GM12878 (cell line): ENCODE measurements around the gene IGF2BP1.

Source experiments
- CBFB ChIP-seq: IDR thresholded peaks from 2 replicates; pipeline ENCODE4 v1.6.1; 2016; ENCODE audit warnings: antibody characterized with exemption, low read depth
- CTCF ChIP-seq, 3 experiments: IDR thresholded peaks in 2 of 3; conservative IDR thresholded peaks in 1 of 3; 2 replicates each; pipeline ENCODE4 v1.5.1; 2011; ENCODE audit warnings: low read depth in 3 of 3, low read length in 3 of 3, mild to moderate bottlenecking in 3 of 3, control low read depth in 2 of 3, moderate library complexity in 2 of 3, inconsistent platforms in 1 of 3, mixed read lengths in 1 of 3; ENCODE audit not compliant: control insufficient read depth in 2 of 3, insufficient read depth in 1 of 3; ENCODE audit errors: extremely low read depth in 1 of 3
- CUX1 ChIP-seq: IDR thresholded peaks from 2 replicates; pipeline ENCODE4 v1.6.1; 2012; ENCODE audit warnings: improper control_type of control experiment, low read depth, low read length; ENCODE audit not compliant: insufficient replicate concordance
- ESRRA ChIP-seq: IDR thresholded peaks from 2 replicates; pipeline ENCODE4 v1.6.1; 2012; ENCODE audit warnings: mild to moderate bottlenecking, low read length, improper control_type of control experiment
- EZH2 ChIP-seq: IDR thresholded peaks from 2 replicates; pipeline ENCODE4 v1.6.1; 2012; ENCODE audit warnings: low read depth, mild to moderate bottlenecking, control low read depth, inconsistent platforms, low read length, borderline replicate concordance; ENCODE audit not compliant: control insufficient read depth
- HDAC6 ChIP-seq: fragments of 200-600 bp; sonication (generic); IDR thresholded peaks from one replicate; pipeline ENCODE4 v1.8.0; 2017; ENCODE audit warnings: antibody characterized with exemption; ENCODE audit not compliant: unreplicated experiment
- KDM1A ChIP-seq: fragments of 200-600 bp; sonication (generic); IDR thresholded peaks from 2 replicates; pipeline ENCODE4 v1.6.1; 2016; ENCODE audit warnings: borderline replicate concordance
- POLR2A ChIP-seq: IDR thresholded peaks from 2 replicates; pipeline ENCODE4 v1.6.1; 2011; ENCODE audit warnings: low read depth, mild to moderate bottlenecking, low read length
- RCOR1 ChIP-seq: conservative IDR thresholded peaks from 2 replicates; pipeline ENCODE4 v1.6.1; 2012; ENCODE audit warnings: low read depth, low read length, improper control_type of control experiment
- SP1 ChIP-seq: IDR thresholded peaks from one replicate; pipeline ENCODE4 v1.6.1; 2011; ENCODE audit warnings: low read depth, low read length
- SPI1 ChIP-seq: IDR thresholded peaks from 2 replicates; pipeline ENCODE4 v1.6.1; 2011; ENCODE audit warnings: low read depth, mild to moderate bottlenecking, low read length, moderate library complexity, borderline replicate concordance; ENCODE audit not compliant: insufficient read depth
- SRF ChIP-seq, 2 experiments: IDR thresholded peaks; 2 replicates each; pipeline ENCODE4 v1.6.1; 2011; ENCODE audit warnings: low read depth in 2 of 2, low read length in 2 of 2, mild to moderate bottlenecking in 1 of 2, moderate library complexity in 1 of 2
- TCF12 ChIP-seq: IDR thresholded peaks from 2 replicates; pipeline ENCODE4 v1.6.1; 2011; ENCODE audit warnings: low read depth, mild to moderate bottlenecking, low read length
- ZNF24 ChIP-seq: fragments of 450-650 bp; IDR thresholded peaks from 2 replicates; pipeline ENCODE4 v1.6.1; 2017; ENCODE audit warnings: antibody characterized with exemption, mild to moderate bottlenecking

- no peak for TF ChIP-seq RCOR1
- TF ChIP-seq CTCF (IDR thresholded peaks at IDR 0.05 in 2 of 3, conservative IDR thresholded peaks at IDR 0.05 in 1 of 3; ENCODE audit: control insufficient read depth in 2 of 3, extremely low read depth in 1 of 3, insufficient read depth in 1 of 3, low read depth in 3 of 3, low read length in 3 of 3), result no peak
- no peak for TF ChIP-seq SPI1
- TF ChIP-seq TCF12, result no peak
- no peak for TF ChIP-seq HDAC6
- TF ChIP-seq CUX1, result no peak
- TF ChIP-seq CBFB, result no peak
- TF ChIP-seq ESRRA, result no peak
- TF ChIP-seq SRF (IDR thresholded peaks at IDR 0.05; ENCODE audit: low read depth in 2 of 2, low read length in 2 of 2), result no peak
- TF ChIP-seq SP1, result no peak
- TF ChIP-seq EZH2, result no peak
- TF ChIP-seq ZNF24, result no peak
- TF ChIP-seq POLR2A, result no peak
- TF ChIP-seq KDM1A, result no peak
Observed at GRCh38 chr17:49086316-49086605, 89.1 kb downstream of the IGF2BP1 start.
